Activated CD4-positive, alpha-beta T cell treated with anti-CD3 and anti-CD28 coated beads, Interleukin-2, amount 10 ng/mL, durations not matched to agents 24 days and 14 days (primary cell): Measurements from ENCODE around the gene KLF9. TPM values are rescaled to one million over a fixed set of nuclear protein-coding genes. Genes with fewer than 3 reads are reported as not detected.

Experiments used
- DNase-seq: peaks from one replicate; pipeline ENCODE4 v3.0.0; 2022
- H3K27ac Mint-ChIP-seq: one replicate; pipeline ENCODE4 v1.8.0; 2022; ENCODE audit warnings: mild to moderate bottlenecking, mixed read lengths
- H3K27me3 Mint-ChIP-seq: one replicate; pipeline ENCODE4 v1.8.0; 2022; ENCODE audit warnings: mixed read lengths
- H3K36me3 Mint-ChIP-seq: one replicate; pipeline ENCODE4 v1.8.0; 2022; ENCODE audit warnings: low read depth, mild to moderate bottlenecking, mixed read lengths
- H3K4me1 Mint-ChIP-seq: one replicate; pipeline ENCODE4 v1.8.0; 2021; ENCODE audit warnings: mixed read lengths
- H3K4me3 Mint-ChIP-seq: one replicate; pipeline ENCODE4 v1.8.0; 2022; ENCODE audit warnings: mild to moderate bottlenecking, moderate library complexity, mixed read lengths
- H3K9me3 Mint-ChIP-seq: one replicate; pipeline ENCODE4 v1.8.0; 2021; ENCODE audit warnings: mixed read lengths
- intact Hi-C: fragments of 100-400 bp; cut with micrococcal nuclease; formaldehyde crosslinking; loops from one replicate; pipeline ENCODE4 v1.15.1; 2023
- total RNA-seq: library from RNA; stranded (reverse); gene quantifications from 2 replicates; pipeline ENCODE4 v1.2.3, GENCODE V29; 2022

KLF9 gene
- total RNA-seq, 1 donor from 2014 or later, result 16.3 TPM

DNA sequence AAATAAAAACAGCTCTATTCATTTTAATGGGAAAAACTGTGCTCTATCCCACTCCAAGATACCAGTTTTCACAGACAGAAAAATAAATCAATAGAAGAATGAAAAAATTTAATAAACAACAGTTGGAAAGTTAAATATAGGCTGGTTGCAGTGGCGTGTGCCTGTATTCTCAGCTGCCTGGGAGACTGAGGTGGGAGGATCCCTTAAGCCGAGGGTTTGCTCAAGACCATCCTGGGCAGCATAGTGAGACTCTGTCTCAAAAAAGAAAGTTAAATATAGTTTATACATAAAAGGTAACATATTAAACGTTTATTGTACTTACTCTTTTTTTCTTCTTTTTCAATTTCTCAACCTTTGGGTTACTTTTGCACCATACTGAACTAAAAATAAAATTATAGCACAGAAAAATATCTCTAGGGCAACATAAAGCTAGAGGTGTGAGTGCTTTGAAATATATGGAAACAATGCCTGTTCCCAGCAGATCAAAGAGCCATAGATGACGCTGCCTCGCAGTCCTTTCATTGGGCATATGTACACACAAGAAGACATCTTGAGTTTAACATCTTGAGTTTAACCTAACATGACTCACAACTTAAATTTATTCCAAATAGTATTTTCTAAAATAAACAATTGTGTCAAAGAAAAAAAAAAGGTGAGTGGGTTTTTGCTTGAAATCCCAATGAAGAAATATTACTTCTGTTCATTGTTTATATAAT lies 25.7 kb upstream of the KLF9 start:
- intact Hi-C loops, result no loop called here
- no peak for DNase-seq
- no peaks in the 10 kb centered on the region for H3K27me3 Mint-ChIP-seq
- H3K9me3 Mint-ChIP-seq, result no peaks in the 10 kb centered on the region
- no peak overlapping the region for H3K4me3 Mint-ChIP-seq
- H3K36me3 Mint-ChIP-seq, result no peaks in the 10 kb centered on the region
- H3K27ac Mint-ChIP-seq, result no peak overlapping the region
- peaks cover 8% of the 10 kb centered on the region for H3K4me1 Mint-ChIP-seq

DNA sequence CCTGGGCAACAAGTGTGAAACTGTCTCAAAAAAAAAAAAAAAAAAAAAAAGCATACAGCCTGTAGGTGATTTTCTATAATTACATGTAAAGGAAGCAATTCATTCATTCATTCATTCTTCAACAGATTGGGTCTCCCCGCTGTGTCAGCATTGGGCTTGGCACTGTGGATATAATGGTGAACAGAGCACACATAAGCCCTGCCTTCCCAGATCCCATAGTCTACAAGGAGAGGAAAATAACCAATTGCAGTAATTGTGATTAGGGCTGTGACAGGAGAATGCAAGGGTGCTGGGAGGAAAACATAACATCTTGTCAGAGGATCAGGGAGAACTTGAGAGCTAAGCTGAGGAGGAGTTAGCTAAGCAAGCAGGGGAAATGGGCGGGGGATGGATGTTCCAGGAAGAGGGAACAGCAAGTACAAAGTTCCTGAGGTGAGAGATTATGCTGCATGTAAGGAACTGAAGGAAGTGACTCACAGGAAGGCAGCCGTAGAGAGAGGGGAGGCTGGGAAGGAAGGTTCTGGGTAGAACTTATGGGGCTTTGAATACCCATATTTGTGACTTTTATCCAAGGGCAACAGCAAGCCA lies 24.0 kb upstream of the KLF9 start:
- DNase-seq, result peak; percentile 57
- Mint-ChIP-seq H3K27ac (peak overlapping the region; percentile 48), H3K27me3 (no peaks in the 10 kb centered on the region), H3K4me1 (peaks cover 9% of the 10 kb centered on the region), H3K4me3 (peak overlapping the region; percentile 25), H3K9me3 (no peaks in the 10 kb centered on the region), H3K36me3 (no peaks in the 10 kb centered on the region)
- intact Hi-C loops, result no loop called here

DNA sequence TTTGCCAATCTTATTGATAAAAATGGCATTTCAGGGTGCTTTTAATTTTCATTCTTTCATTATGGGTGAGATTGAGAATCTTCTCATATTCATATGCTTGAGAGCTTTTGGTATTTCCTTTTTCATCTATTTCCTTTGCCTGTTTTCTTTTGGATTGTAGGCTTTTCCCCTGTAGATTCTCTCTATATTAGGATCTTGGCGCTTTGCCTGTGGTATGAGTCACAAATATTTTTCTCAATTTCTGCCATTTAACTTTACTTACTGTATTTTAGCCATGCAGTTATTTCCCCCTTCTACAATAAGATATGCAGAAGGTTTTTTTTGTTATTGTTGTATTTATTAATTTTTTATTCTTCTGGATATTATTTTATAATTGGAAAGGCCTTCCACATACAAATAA lies 21.5 kb upstream of the KLF9 start:
- H3K27me3 Mint-ChIP-seq, result no peaks in the 10 kb centered on the region
- intact Hi-C loops, result no loop called here
- H3K36me3 Mint-ChIP-seq, result no peaks in the 10 kb centered on the region
- H3K4me3 Mint-ChIP-seq, result no peak overlapping the region
- peaks cover 10% of the 10 kb centered on the region for H3K4me1 Mint-ChIP-seq
- H3K9me3 Mint-ChIP-seq, result peaks cover under 1% of the 10 kb centered on the region
- DNase-seq, result no peak
- H3K27ac Mint-ChIP-seq, result no peak overlapping the region

DNA sequence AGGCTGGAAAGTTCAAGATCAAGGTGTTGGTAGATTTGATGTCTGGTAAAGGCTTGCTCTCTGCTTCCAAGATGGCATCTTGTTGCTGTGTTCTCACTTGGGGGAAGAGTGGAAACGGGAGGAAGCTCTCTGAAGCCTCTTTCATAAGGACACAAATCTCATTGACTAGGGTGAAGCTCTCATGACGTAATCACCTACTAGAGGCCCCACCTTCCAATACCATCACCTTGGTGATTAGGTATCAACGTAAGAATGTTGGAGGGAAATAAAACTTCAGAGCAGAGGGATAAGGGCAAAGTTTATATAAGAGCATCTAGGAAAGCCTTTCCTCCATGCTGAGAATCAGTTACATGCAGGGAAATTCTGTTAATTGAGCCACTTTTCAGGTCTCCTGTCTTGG lies 15.4 kb upstream of the KLF9 start:
- Mint-ChIP-seq H3K9me3 (peaks cover 6% of the 10 kb centered on the region), H3K27me3 (no peaks in the 10 kb centered on the region), H3K4me3 (no peak overlapping the region), H3K4me1 (peaks cover 1% of the 10 kb centered on the region), H3K36me3 (no peaks in the 10 kb centered on the region), H3K27ac (no peak overlapping the region)
- intact Hi-C loops, result no loop called here
- no peak for DNase-seq

DNA sequence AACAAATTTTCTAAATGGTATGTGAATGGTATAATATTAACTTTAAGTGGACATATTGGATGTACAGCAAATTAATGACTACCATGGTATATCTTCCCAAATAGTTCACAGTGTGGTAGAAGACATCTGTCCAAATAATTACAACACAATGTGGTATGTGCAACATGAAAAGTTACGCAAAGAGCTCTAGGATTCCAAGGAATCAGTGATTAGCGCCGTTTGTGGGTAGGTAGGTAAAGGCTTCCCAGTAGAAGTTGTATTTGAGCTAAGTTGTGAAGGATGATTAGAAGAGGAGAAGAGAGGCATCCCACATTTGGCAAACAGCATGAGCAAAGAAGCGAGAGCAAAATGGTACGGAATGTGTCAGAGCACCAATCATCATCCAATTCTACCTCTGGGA lies 14.3 kb upstream of the KLF9 start:
- Mint-ChIP-seq H3K27me3 (no peaks in the 10 kb centered on the region), H3K27ac (no peak overlapping the region), H3K4me3 (no peak overlapping the region), H3K36me3 (no peaks in the 10 kb centered on the region), H3K9me3 (peaks cover 6% of the 10 kb centered on the region), H3K4me1 (peaks cover 1% of the 10 kb centered on the region)
- intact Hi-C loops, result no loop called here
- DNase-seq, result no peak

DNA sequence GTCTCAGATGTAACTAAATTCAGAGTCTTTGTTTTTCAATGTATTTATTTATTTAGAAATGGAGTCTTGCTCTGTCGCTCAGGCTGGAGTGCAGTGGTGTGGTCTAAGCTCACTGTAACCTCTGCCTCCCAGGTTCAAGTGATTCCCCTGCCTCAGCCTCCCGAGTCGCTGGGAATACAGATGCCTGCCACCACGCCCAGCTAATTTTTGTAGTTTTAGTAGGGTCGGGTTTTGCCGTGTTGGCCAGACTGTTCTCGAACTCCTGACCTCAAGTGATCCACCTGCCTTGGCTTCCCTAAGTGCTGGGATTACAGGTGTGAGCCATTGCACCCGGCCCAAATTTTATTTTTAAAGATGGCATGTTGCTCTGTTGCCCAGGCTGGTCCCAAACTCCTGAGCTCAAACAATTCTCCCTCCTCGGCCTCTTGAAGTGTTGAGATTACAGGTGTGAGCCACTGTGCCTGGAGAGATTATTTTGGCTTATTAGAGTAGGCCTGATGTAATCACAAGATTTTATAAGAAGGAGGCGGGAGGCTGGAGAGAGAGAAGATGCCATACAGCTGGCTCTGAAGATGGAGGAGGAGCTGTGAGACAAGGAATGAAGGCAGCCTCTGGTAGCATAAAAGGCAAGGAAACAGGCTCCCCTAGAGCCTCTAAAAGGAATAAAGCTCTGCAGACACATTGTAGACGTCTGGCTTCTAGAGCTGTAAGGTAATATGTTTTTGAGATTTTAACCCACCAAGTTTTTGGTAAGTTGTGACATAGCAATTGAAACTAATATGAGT lies 12.9 kb upstream of the KLF9 start:
- no peaks in the 10 kb centered on the region for H3K36me3 Mint-ChIP-seq

DNA sequence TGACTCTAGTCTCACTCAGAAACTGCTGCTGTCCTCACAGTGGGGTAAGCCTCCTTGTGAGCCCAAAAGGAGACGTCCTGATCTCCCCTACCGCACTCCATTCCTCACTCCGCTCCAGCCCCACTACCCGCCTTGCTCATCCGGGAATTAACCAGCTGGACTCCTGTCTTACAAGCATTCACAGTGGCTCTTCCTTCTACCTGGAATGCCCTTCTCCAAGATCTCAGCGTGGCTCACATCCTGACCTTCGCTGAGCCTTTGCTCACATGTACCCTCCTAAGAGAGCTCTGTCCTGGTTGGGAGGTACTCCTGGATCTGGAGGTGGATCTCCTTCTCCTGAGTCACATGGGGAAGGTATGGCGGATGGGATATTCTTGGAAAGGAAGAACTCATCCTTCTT lies 10.7 kb upstream of the KLF9 start:
- H3K36me3 Mint-ChIP-seq, result no peaks in the 10 kb centered on the region
- no peak overlapping the region for H3K4me3 Mint-ChIP-seq
- no peak overlapping the region for H3K27ac Mint-ChIP-seq
- intact Hi-C loops, result no loop called here
- no peaks in the 10 kb centered on the region for H3K27me3 Mint-ChIP-seq
- H3K9me3 Mint-ChIP-seq, result no peaks in the 10 kb centered on the region
- H3K4me1 Mint-ChIP-seq, result peaks cover 28% of the 10 kb centered on the region
- no peak for DNase-seq

More for the DNA sequence above, 12.9 kb upstream of the KLF9 start:
- intact Hi-C loops, result no loop called here
- Mint-ChIP-seq H3K4me3 (no peak overlapping the region), H3K27ac (no peak overlapping the region), H3K9me3 (peaks cover 6% of the 10 kb centered on the region), H3K4me1 (peaks cover 7% of the 10 kb centered on the region), H3K27me3 (no peaks in the 10 kb centered on the region)
- no peak for DNase-seq

DNA sequence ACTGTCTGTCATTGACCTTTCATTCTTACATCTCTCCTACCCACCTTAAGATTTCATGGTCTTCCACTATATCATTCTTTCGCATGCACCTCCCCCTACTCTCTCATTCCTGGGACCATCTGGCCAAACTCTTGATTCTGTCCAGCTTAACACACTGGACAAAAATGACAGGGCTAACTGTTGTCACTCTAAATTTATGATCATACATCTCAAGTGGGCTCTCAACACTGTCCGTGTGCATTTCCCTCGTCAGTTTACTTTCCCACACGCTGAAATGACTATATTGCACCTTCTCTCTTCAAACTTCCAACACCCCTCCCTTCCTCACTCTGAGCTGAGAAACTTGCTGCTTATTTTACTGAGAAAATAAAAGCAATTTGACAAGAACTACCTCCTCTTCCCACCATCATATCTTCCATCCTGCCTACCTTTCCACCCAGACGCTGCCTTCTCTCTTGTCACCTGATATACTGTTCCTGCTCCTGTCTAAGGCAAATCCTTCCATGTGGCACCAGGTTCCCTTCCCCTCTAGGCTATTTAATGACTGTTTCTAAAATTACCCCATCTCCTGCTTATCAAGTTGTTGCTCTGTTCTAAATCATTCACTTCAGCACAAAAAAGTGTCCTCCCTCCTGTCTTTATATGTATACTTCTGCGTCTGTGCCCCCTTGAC lies 8.1 kb upstream of the KLF9 start:
- Mint-ChIP-seq H3K27me3 (no peaks in the 10 kb centered on the region), H3K36me3 (no peaks in the 10 kb centered on the region), H3K4me1 (peaks cover 39% of the 10 kb centered on the region), H3K4me3 (peak overlapping the region; percentile 89), H3K9me3 (no peaks in the 10 kb centered on the region), H3K27ac (peak overlapping the region; percentile 97)
- intact Hi-C loops, result loop anchor here (5.0 kb wide), 1 partner anchor 60 kb away; no protein-coding TSS in a partner anchor
- no peak for DNase-seq

DNA sequence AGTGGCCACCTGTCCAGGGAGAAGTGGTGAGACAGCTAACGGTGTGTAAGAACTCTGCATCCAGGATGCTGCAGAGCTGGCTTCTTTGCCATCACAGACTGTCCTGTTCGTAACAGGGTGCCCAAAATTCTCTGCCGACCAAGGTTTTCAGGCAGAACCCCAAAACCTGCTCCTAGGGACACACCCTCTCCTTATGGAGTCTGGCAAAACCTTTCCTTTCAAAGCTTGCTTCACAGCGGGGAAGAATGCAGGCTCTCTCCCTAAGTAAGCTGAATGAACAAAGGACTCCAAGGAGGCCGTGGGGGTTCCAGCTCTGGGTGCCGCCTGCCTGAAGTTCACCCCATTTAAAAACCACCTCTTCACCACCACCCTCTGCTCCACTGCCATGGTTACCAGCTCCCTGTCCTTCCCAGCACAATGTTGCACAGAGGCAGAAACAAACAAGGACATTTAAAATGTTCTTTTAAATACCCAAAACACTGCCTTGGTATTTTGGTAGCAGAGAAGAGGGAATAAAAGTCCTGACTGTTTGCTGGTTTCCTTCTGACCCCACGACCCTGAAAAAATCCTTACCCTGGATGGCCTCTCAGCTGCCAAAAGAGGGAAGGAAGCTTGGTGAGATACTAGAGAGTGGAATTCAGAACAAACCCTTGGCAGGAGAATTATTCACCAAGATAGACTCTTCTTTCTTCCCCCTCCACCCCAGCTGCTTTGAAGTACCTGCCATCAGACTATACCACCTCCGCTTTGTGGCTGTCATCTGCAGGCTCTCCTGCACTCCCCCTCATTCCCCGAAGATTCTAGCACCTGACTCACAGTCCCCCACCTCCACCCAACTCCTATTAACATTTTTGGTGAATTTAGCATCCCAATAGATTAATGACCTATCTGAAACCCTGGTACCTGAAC lies 7.1 kb upstream of the KLF9 start:
- H3K27me3 Mint-ChIP-seq, result no peaks in the 10 kb centered on the region
- peaks cover 40% of the 10 kb centered on the region for H3K4me1 Mint-ChIP-seq
- peak overlapping the region; percentile 97 for H3K27ac Mint-ChIP-seq
- H3K9me3 Mint-ChIP-seq, result no peaks in the 10 kb centered on the region
- intact Hi-C loops, result loop anchor here (1.0 to 5.0 kb wide), 3 partner anchors 15 to 162 kb away; no protein-coding TSS in a partner anchor
- no peaks in the 10 kb centered on the region for H3K36me3 Mint-ChIP-seq
- peak overlapping the region; percentile 89 for H3K4me3 Mint-ChIP-seq
- peak; percentile 73 for DNase-seq

DNA sequence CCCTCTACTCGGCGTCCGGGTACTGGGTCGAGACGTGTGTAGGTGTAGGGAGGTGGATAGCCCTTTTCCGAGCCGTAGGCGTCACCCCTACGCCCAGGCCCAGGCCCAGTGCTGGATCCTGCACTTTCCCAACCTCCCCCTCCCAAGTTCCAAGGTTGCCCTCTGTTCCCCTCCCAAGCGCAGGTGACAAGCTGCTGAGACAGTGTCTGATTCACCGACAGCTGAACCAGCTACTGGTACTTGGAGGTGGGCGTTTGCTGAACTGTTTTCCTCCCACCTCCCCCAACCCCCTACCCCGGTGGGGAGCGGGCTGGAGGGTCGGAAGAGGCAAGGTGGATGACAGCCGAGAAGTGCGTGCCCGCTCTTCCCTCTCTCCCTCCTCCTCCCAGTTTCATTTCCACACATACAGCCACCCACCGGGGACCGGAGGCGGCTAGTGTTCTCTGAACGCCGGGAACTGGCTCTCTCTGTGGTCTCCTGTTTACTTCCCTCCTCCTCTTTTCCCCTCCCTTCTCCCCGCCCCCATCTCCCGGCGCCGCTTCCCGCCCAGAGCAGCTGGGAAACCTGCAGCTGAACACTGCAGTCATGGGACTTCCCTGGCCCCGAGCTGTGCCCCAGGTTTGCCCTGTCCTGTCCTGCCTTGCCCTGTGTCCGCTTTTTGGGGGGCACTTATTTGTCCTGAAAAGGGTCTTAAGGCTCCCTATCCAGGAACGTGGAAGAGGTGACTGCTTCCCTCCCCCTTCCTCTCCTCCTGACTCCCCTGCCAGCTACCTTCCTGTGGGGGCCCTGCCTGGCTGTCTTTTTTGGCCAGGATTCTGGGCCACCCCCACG lies 6.2 kb upstream of the KLF9 start:
- H3K4me1 Mint-ChIP-seq, result peaks cover 41% of the 10 kb centered on the region
- H3K36me3 Mint-ChIP-seq, result no peaks in the 10 kb centered on the region
- no peaks in the 10 kb centered on the region for H3K9me3 Mint-ChIP-seq
- DNase-seq, result peak; percentile 82
- no peaks in the 10 kb centered on the region for H3K27me3 Mint-ChIP-seq
- peak overlapping the region; percentile 97 for H3K27ac Mint-ChIP-seq
- H3K4me3 Mint-ChIP-seq, result peak overlapping the region; percentile 89
- intact Hi-C loops, result loop anchor here (1.0 to 5.0 kb wide), 8 partner anchors 8 to 182 kb away; no protein-coding TSS in a partner anchor

DNA sequence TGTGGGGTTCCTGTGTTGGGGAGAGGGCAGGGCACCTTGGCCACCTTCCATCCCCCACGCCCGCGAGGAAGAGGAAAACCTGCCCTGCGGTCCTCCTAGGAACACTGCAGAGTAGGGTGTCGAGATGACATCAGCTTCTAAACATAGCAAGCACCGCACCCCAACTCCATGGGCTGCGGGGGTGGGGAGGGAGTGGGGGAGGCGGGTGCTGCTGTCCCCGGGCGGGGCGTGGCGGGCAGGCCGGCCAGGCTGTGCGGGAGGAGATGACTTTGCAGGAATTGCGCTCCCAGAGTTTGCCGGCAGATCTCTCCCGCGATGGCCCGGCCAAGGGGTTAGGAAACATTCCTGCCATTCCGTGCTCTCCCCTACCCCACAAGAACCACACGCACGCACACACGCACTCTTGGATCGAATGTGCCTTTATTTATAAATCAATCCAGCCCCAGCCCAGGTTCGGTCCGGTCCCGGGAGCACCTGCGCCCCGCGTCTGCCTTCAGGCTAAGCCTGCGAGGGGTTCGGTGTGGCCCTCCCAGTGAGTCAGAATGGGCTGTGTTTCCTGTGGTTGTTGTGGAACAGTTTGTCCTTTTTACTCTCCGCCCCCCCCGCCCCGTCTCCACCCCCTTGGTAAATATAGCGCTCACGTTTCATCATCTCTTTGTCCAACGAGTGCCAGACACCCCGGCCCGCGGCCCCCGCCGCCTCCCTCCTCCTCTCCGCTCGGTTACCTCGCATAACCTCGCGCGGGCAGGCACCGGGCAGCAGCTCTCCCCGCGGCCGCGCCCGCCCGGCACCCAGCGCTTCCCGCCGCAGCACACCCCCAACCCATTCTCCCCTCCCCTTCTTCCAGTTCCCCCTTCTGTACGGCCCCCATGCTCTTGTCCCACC lies 5.3 kb upstream of the KLF9 start:
- Mint-ChIP-seq H3K27ac (peak overlapping the region; percentile 97), H3K36me3 (no peaks in the 10 kb centered on the region), H3K9me3 (no peaks in the 10 kb centered on the region), H3K4me3 (peak overlapping the region; percentile 89), H3K4me1 (peaks cover 45% of the 10 kb centered on the region), H3K27me3 (no peaks in the 10 kb centered on the region)
- DNase-seq, result peak; percentile 93
- intact Hi-C loops, result loop anchor here (1.0 to 10.0 kb wide), 13 partner anchors 7 to 1945 kb away; partner anchors contain the start of genes ABHD17B, C9orf85, CFAP95 and TJP2
